Activated T-helper 1 cell treated with anti-CD3 and anti-CD28 coated beads, Interleukin-12 subunit alpha, Interleukin-12 subunit beta, Interleukin-2, Interleukin-4 antibody, amounts not matched to agents 30 ng/mL and 10 ng/mL and 1 ng/mL, durations not matched to agents 14 hours and 24 hours and 36 hours (primary cell): ENCODE measurements around the gene ZNF714. TPM values are rescaled to one million over a fixed set of nuclear protein-coding genes. Genes with fewer than 3 reads are reported as not detected.

Experiments used
- DNase-seq: peaks from one replicate; pipeline ENCODE4 v3.0.0; 2021; ENCODE audit warnings: low spot score
- H3K27ac Mint-ChIP-seq: one replicate; pipeline ENCODE4 v1.8.0; 2021; ENCODE audit warnings: mild to moderate bottlenecking, mixed read lengths
- H3K27me3 Mint-ChIP-seq: one replicate; pipeline ENCODE4 v1.8.0; 2022; ENCODE audit warnings: mild to moderate bottlenecking, moderate library complexity, mixed read lengths; ENCODE audit not compliant: insufficient read depth
- H3K36me3 Mint-ChIP-seq: one replicate; pipeline ENCODE4 v1.8.0; 2021; ENCODE audit warnings: low read depth, mixed read lengths
- H3K4me1 Mint-ChIP-seq: one replicate; pipeline ENCODE4 v1.8.0; 2021; ENCODE audit warnings: low read depth, mixed read lengths
- H3K4me3 Mint-ChIP-seq: one replicate; pipeline ENCODE4 v1.8.0; 2021; ENCODE audit warnings: mild to moderate bottlenecking, moderate library complexity, mixed read lengths
- H3K9me3 Mint-ChIP-seq: one replicate; pipeline ENCODE4 v1.8.0; 2021; ENCODE audit warnings: mixed read lengths
- intact Hi-C: fragments of 100-400 bp; cut with micrococcal nuclease; formaldehyde crosslinking; loops from one replicate; pipeline ENCODE4 v1.15.1; 2024
- total RNA-seq: library from RNA; stranded (reverse); gene quantifications from 2 replicates; pipeline ENCODE4 v1.2.3, GENCODE V29; 2022

The ZNF714 gene
- 18.5 and 19.5 TPM in 2 replicates for total RNA-seq

GRCh38 chr19:21082011-21082975 lies at the start of gene ZNF714:
TSS of gene ZNF714 (plus strand) at chr19:21082203. CDS start at chr19:21098269, 16,066 bp downstream.
- Mint-ChIP-seq H3K9me3 (no peaks in the 10 kb centered on the region), H3K4me3 (peak within 1 kb of the TSS; percentile 99), H3K4me1 (peaks cover 31% of the 10 kb centered on the region), H3K27me3 (no peaks in the 10 kb centered on the region), H3K36me3 (peaks cover 29% of the 10 kb centered on the region), H3K27ac (peak within 1 kb of the TSS; percentile 98)
- peak; percentile 86 for DNase-seq
- intact Hi-C loops = loop anchor here (1.0 to 5.0 kb wide), 11 partner anchors 55 to 1305 kb away; partner anchors contain the start of genes ZNF429, ZNF430, ZNF682 and ZNF708

DNA sequence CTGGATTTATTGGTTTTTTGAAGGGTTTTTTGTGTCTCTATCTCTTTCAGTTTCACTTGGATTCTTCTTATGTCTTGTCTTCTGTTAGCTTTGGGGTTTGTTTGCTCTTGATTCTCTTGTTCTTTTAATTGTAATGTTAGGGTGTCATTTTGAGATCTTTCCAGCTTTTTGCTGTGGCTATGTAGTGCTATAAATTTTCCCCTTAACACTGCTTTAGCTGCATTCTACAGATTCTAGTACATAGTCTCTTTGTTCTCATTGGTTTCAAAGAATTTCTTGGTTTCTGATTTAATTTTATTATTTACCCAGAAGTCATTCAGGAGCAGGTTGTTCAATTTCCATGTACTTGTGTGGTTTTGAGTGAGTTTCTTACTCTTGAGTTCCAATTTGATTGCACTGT lies 37.0 kb upstream of the ZNF714 start:
- H3K36me3 Mint-ChIP-seq = peaks cover 68% of the 10 kb centered on the region
- H3K27me3 Mint-ChIP-seq = no peaks in the 10 kb centered on the region
- no peak overlapping the region for H3K4me3 Mint-ChIP-seq
- no peak for DNase-seq
- H3K27ac Mint-ChIP-seq = no peak overlapping the region
- intact Hi-C loops = no loop called here
- peaks cover 64% of the 10 kb centered on the region for H3K9me3 Mint-ChIP-seq
- H3K4me1 Mint-ChIP-seq = peaks cover 8% of the 10 kb centered on the region

DNA sequence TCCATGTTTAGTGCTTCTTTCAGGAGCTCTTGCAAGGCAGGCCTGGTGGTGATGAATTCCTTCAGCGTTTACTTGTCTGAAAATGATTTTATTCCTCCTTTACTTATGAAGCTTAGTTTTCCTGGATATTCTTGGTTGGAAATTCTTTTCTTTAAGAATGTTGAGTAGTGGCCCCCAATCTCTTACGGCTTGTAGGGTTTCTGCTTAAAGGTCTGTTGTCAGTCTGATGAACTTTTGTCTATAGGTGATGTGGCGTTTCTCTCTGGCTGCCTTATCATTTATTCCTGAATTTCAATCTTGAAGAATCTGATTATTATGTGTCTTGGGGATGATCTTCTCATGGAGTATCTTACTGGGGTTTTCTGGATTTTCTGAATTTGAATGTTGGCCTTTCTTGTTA lies 35.5 kb upstream of the ZNF714 start:
- Mint-ChIP-seq H3K4me1 (peaks cover 8% of the 10 kb centered on the region), H3K9me3 (peaks cover 56% of the 10 kb centered on the region), H3K27me3 (no peaks in the 10 kb centered on the region), H3K36me3 (peaks cover 60% of the 10 kb centered on the region), H3K4me3 (no peak overlapping the region), H3K27ac (no peak overlapping the region)
- DNase-seq = no peak
- intact Hi-C loops = no loop called here

DNA sequence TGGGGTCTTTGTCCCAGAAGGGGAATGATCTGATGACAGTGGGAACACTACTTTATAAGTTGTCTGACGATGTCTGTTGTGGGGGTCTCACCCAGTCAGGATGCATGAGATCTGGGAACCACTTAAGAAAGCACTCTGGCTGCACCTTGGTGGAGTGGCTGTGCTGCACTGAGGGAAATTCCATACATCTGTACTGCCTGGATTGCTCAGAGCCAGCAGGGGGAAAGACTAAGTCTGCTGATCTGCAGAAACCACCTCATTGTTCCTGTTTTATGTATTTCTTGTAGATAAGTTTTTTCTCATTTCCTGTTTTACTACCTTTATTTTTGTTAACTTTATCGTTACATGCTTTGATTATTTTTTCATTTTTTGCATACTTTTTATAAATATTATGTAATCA lies 34.3 kb upstream of the ZNF714 start:
- Mint-ChIP-seq H3K27me3 (no peaks in the 10 kb centered on the region), H3K27ac (no peak overlapping the region), H3K4me3 (no peak overlapping the region), H3K9me3 (peaks cover 59% of the 10 kb centered on the region), H3K4me1 (peaks cover 8% of the 10 kb centered on the region), H3K36me3 (peaks cover 58% of the 10 kb centered on the region)
- intact Hi-C loops = no loop called here
- no peak for DNase-seq

DNA sequence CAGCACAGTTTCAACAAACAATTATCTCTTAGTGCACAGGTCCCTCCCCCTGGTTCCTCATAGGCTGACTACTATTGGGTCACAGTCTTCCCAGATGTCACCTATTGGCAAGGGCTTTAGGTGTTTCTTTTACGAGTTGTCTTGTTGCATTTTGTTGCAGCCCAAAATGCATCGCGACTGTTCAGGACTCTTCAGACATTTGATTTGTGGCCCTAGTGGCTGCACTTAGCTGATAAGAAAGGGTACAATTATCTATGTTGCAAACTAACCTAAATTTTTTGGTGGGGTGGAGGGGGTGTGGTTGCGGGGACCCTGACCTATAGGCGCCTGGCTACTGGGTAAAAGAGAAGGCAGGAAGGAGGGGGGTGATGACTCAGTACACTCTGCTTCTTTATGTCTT lies 29.1 kb upstream of the ZNF714 start:
- intact Hi-C loops = no loop called here
- Mint-ChIP-seq H3K36me3 (peaks cover 50% of the 10 kb centered on the region), H3K9me3 (peaks cover 48% of the 10 kb centered on the region), H3K27me3 (no peaks in the 10 kb centered on the region), H3K4me1 (no peaks in the 10 kb centered on the region), H3K4me3 (no peak overlapping the region), H3K27ac (no peak overlapping the region)
- DNase-seq = no peak

GRCh38 chr19:21065336-21065735 lies 16.7 kb upstream of the ZNF714 start:
- Mint-ChIP-seq H3K27me3 (no peaks in the 10 kb centered on the region), H3K4me3 (no peak overlapping the region), H3K9me3 (peaks cover 17% of the 10 kb centered on the region), H3K4me1 (no peaks in the 10 kb centered on the region), H3K27ac (no peak overlapping the region), H3K36me3 (peaks cover 29% of the 10 kb centered on the region)
- intact Hi-C loops = no loop called here
- DNase-seq = no peak

- Mint-ChIP-seq H3K27ac (no peak overlapping the region), H3K4me3 (peak overlapping the region; percentile 70), H3K36me3 (peaks cover 37% of the 10 kb centered on the region), H3K4me1 (peaks cover 31% of the 10 kb centered on the region), H3K9me3 (no peaks in the 10 kb centered on the region), H3K27me3 (no peaks in the 10 kb centered on the region)
- no peak for DNase-seq
- intact Hi-C loops = loop anchor here (5.0 kb wide), 4 partner anchors 517 to 1307 kb away; partner anchors contain the start of genes ZNF737 and ZNF93
Observed at GRCh38 chr19:21084343-21084742, 2.3 kb downstream of the ZNF714 start.

DNA sequence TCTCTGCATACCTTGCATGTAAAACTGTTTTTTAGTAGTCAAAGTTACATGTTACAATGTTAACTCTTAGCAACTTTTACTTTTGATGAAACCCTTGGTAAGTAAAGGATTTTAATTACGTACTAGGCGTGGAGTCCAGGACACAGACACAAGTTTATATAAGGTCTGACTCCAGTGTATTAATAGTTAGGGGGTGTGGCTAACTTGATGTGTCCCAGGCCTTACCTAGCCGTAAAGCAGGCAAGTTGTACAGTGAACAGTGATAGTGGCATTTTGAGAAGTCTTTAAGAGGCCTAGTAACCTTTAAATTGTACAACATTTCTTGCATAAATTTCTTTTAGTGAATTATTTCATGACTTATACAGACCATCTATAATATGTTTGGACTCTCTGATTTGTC lies 5.9 kb downstream of the ZNF714 start:
- intact Hi-C loops = no loop called here
- H3K36me3 Mint-ChIP-seq = peaks cover 48% of the 10 kb centered on the region
- no peak for DNase-seq
- H3K9me3 Mint-ChIP-seq = no peaks in the 10 kb centered on the region
- no peaks in the 10 kb centered on the region for H3K27me3 Mint-ChIP-seq
- no peak overlapping the region for H3K4me3 Mint-ChIP-seq
- H3K27ac Mint-ChIP-seq = no peak overlapping the region
- H3K4me1 Mint-ChIP-seq = peaks cover 37% of the 10 kb centered on the region

- Mint-ChIP-seq H3K36me3 (peaks cover 39% of the 10 kb centered on the region), H3K27ac (no peak overlapping the region), H3K27me3 (no peaks in the 10 kb centered on the region), H3K9me3 (peaks cover 10% of the 10 kb centered on the region), H3K4me1 (peaks cover 6% of the 10 kb centered on the region), H3K4me3 (no peak overlapping the region)
- no peak for DNase-seq
- intact Hi-C loops = no loop called here
Observed at GRCh38 chr19:21092109-21092508, 10.1 kb downstream of the ZNF714 start.

- intact Hi-C loops = no loop called here
- Mint-ChIP-seq H3K9me3 (peaks cover 14% of the 10 kb centered on the region), H3K4me3 (no peak overlapping the region), H3K4me1 (peaks cover 6% of the 10 kb centered on the region), H3K36me3 (peaks cover 43% of the 10 kb centered on the region), H3K27ac (no peak overlapping the region), H3K27me3 (no peaks in the 10 kb centered on the region)
- no peak for DNase-seq
Observed at GRCh38 chr19:21094347-21095025, 12.5 kb downstream of the ZNF714 start.

DNA sequence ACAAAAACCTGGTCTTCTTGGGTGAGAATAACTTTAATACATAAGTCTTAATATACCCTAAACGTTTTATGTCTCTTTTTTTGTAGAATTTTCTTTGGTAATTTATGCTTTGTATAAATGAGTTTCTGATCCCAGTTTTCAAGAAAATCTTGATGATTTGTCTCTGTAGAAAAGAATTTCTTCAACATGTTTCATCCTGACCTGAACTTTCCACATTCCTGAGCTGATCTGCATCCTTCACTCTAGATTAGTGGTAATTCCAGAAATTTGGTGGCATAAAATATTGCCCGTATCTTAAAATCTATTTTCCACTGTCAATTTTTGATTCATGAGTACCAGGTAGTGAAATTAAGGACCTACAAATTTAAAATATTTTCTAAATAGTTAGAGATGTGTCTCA lies 16.3 kb downstream of the ZNF714 start:
- intact Hi-C loops = no loop called here
- Mint-ChIP-seq H3K27me3 (no peaks in the 10 kb centered on the region), H3K36me3 (peaks cover 52% of the 10 kb centered on the region), H3K9me3 (peaks cover 14% of the 10 kb centered on the region), H3K27ac (no peak overlapping the region), H3K4me3 (no peak overlapping the region), H3K4me1 (peaks cover 11% of the 10 kb centered on the region)
- DNase-seq = no peak

DNA sequence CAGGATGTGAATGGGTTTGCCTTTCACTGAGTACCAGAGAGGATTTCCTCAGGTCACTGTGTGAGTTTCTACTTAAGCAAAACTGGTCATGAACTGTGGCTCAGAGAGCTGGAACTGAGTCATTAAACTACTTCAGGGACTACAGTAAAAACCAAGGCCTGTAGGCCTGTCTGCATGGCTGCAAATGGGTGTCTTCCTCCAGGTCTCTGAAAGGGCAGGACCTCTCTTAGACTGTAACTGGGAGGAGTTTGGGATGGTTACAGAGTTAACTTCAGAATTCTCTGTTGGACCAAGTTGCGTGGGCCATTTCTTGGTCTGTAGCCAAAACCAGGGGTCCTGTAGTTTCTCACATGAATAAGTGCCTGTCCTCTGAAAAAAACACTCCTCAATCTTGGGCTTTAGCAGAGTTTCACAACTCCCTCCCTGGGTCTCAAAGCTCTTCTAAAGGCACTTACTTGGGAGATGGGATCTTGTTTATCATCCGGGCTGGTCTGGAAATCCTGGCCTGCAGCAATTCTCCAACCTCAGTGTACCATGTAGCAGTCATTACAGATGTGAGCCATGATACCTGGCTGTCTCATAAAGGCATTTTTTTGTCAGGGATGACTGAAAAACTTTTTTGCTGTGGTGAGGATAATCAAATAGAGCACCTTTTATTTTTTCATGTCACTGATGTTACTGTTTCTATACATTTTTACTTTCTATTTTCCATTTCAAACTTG lies 19.7 kb downstream of the ZNF714 start:
- peaks cover 51% of the 10 kb centered on the region for H3K36me3 Mint-ChIP-seq
- intact Hi-C loops = no loop called here
- no peak for DNase-seq
- H3K4me1 Mint-ChIP-seq = peaks cover 11% of the 10 kb centered on the region
- peaks cover 4% of the 10 kb centered on the region for H3K9me3 Mint-ChIP-seq
- no peak overlapping the region for H3K4me3 Mint-ChIP-seq
- H3K27me3 Mint-ChIP-seq = no peaks in the 10 kb centered on the region
- H3K27ac Mint-ChIP-seq = peak overlapping the region; percentile 55
